ENCODE measurements around the gene ART1.

ART1 gene

GRCh38 chr11:3617990-3618389 is 26.9 kb upstream of the ART1 start:
- Mint-ChIP-seq H3K4me3 (no peak overlapping the region), H3K36me3 (no peaks in the 10 kb centered on the region), H3K27ac (no peak overlapping the region), H3K4me1 (peaks cover 18% of the 10 kb centered on the region), H3K9me3 (no peaks in the 10 kb centered on the region), H3K27me3 (peaks cover 13% of the 10 kb centered on the region)
- DNase-seq: no peak
- CTCF ChIA-PET: interaction anchor here (1.5 kb wide), 2 partner anchors 8 to 10 kb away, joined by 3 to 6 read pairs; no protein-coding TSS in a partner anchor

DNA sequence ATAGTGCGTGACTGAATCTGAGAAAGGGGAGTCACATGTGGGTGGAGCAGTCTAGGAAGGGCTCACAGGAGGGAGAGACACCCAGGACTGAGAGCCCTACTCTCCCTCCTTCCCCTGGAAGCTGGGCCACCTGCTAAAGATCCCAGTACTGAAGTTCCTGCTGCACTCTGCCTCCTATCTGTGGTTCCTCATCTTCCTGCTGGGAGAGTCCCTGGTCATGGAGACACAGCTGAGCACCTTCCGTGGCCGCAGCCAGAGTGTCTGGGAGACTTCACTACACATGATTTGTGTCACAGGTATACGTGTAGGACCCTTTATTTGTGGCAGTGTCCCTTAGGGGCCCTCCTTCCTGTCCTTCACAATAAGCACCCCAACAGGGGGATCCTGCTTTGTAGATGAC is 22.4 kb upstream of the ART1 start:
- H3K4me3 Mint-ChIP-seq: no peak overlapping the region
- H3K36me3 Mint-ChIP-seq: no peaks in the 10 kb centered on the region
- no peak for DNase-seq
- CTCF ChIA-PET: interaction anchor here (1.8 kb wide), 1 partner anchor 9 kb away, joined by 5 read pairs; no protein-coding TSS in a partner anchor
- no peaks in the 10 kb centered on the region for H3K4me1 Mint-ChIP-seq
- peaks cover 11% of the 10 kb centered on the region for H3K27me3 Mint-ChIP-seq
- H3K9me3 Mint-ChIP-seq: no peaks in the 10 kb centered on the region
- H3K27ac Mint-ChIP-seq: no peak overlapping the region

DNA sequence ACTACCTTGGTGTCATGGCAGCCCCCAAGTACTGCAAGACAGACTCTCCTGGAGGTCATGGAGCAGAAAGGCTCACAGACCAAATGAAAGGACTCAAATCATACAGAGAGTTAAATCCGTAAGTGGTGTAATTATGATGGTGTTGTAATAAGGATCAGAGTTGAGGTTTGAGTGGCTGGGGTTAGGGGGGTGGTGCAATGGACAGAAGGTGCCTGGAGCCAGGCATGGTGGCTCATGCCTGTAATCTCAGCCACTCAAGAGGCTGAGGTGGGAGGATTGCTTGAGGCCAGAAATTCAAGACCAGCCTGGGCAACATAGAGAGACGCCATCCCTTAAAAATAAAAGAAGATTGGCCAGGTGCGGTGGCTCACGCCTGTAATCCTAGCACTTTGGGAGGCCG is 21.8 kb upstream of the ART1 start:
- Mint-ChIP-seq H3K27me3 (peaks cover 11% of the 10 kb centered on the region), H3K9me3 (no peaks in the 10 kb centered on the region), H3K4me3 (no peak overlapping the region), H3K27ac (no peak overlapping the region), H3K36me3 (no peaks in the 10 kb centered on the region), H3K4me1 (no peaks in the 10 kb centered on the region)
- CTCF ChIA-PET: interaction anchor here (1.8 kb wide), 1 partner anchor 10 kb away, joined by 5 read pairs; no protein-coding TSS in a partner anchor
- DNase-seq: no peak

DNA sequence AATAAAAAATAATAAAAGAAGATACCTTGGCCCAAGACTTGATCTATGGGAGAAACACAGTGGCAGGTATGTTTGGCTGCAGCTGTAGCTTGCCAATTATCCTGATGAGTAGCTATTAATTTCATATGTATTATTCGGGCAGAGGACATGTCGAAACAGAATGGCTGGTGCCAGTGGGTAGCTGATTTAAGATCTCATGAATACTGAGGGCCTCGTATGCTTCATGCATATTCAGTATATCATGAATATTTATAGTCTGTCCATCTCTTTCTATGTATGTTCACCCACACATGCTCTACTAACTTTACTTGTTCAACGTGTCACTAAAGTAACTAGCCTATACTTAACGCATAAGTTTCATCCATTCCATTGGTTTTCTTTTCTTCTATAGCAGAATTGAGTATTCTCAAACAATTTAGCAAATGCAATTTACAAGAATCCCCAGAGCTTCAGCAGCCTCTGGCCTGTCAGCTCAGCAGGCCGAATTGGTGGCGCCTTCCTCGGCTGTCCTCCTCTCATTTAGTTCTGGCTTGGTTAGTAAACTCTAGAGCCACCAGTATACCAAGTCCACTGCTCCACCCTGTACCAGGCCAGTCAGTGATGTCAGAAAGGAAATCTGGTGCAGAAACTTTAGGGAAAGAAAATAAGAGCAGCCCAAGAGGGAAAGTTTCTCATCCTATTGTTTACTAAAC is 21.0 kb upstream of the ART1 start:
- Mint-ChIP-seq H3K27me3 (peaks cover 11% of the 10 kb centered on the region), H3K9me3 (no peaks in the 10 kb centered on the region), H3K27ac (no peak overlapping the region), H3K4me1 (no peaks in the 10 kb centered on the region), H3K36me3 (no peaks in the 10 kb centered on the region), H3K4me3 (no peak overlapping the region)
- CTCF ChIA-PET: interaction anchor here (1.8 kb wide), 1 partner anchor 10 kb away, joined by 5 read pairs; no protein-coding TSS in a partner anchor
- DNase-seq: no peak

DNA sequence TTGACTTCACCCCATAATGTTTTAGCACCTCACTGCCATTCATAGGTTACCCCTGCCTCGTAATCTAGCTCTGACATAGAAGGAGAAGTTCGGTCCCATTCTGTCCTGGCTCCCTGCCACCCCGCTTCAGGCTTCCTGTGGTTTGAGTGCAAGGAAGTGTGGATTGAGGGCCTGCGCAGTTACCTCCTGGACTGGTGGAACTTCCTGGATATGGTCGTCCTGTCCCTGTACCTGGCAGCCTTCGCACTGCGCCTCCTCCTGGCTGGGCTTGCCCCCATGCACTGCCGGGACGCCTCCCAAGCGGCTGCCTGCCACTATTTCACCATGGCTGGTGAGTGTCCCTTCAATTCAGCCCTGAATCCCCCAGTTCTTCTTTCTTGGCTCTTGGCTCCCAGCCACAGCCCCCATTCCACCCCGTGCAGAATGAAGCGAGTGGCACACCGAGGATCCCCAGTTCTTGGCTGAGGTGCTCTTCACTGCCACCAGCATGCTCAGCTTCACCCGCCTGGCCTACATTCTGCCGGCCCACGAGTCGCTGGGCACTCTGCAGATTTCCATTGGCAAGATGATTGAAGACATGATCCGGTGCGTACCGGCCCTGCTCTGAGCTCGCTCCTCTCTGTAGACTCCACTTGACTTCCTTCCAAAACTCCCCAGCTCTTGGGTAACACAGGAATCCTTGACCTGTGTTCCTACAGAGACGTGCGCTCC is 18.5 kb upstream of the ART1 start:
- peak; percentile 27 for DNase-seq
- CTCF ChIA-PET: interaction anchor here (1.1 to 1.3 kb wide), 2 partner anchors 12 to 13 kb away, joined by 3 to 4 read pairs; no protein-coding TSS in a partner anchor
- H3K4me1 Mint-ChIP-seq: no peaks in the 10 kb centered on the region
- no peaks in the 10 kb centered on the region for H3K9me3 Mint-ChIP-seq
- H3K4me3 Mint-ChIP-seq: no peak overlapping the region
- H3K27me3 Mint-ChIP-seq: peaks cover 7% of the 10 kb centered on the region
- H3K36me3 Mint-ChIP-seq: no peaks in the 10 kb centered on the region
- no peak overlapping the region for H3K27ac Mint-ChIP-seq

DNA sequence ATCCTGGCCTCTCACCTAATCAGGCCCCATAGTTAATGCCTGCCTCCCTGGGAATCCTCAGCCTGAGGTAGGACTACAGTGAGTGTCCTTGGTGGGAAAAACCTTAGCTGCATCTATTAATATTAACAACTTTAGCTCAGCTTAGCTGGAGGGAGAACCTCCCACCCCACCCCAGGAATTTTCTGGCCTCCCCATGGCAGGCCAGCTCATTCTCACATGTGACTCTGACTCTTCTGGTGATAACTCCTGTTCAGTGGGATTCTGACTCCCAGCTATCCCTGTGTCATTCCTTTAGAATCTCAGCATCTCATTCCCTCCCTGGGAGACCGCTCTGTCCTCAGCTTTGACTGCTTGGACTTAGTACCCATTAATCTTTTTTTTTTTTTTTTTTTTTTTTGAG is 17.6 kb upstream of the ART1 start:
- Mint-ChIP-seq H3K27ac (no peak overlapping the region), H3K36me3 (no peaks in the 10 kb centered on the region)
- CTCF ChIA-PET: interaction anchor here (1.1 to 1.5 kb wide), 2 partner anchors 12 to 150 kb away, joined by 3 to 4 read pairs; no protein-coding TSS in a partner anchor

GRCh38 chr11:3631331-3631730 is 13.6 kb upstream of the ART1 start:
- no peak overlapping the region for H3K27ac Mint-ChIP-seq
- no peak overlapping the region for H3K4me3 Mint-ChIP-seq
- CTCF ChIA-PET: no interaction called here
- peaks cover 5% of the 10 kb centered on the region for H3K27me3 Mint-ChIP-seq
- H3K36me3 Mint-ChIP-seq: no peaks in the 10 kb centered on the region
- no peaks in the 10 kb centered on the region for H3K9me3 Mint-ChIP-seq
- DNase-seq: no peak
- H3K4me1 Mint-ChIP-seq: no peaks in the 10 kb centered on the region

More for the DNA sequence above, 17.6 kb upstream of the ART1 start:
- H3K9me3 Mint-ChIP-seq: no peaks in the 10 kb centered on the region
- no peak for DNase-seq
- peaks cover 7% of the 10 kb centered on the region for H3K27me3 Mint-ChIP-seq
- no peaks in the 10 kb centered on the region for H3K4me1 Mint-ChIP-seq
- H3K4me3 Mint-ChIP-seq: no peak overlapping the region

- Mint-ChIP-seq H3K9me3 (no peaks in the 10 kb centered on the region), H3K4me3 (no peak overlapping the region), H3K4me1 (no peaks in the 10 kb centered on the region), H3K36me3 (no peaks in the 10 kb centered on the region), H3K27ac (no peak overlapping the region), H3K27me3 (peaks cover 7% of the 10 kb centered on the region)
- CTCF ChIA-PET: no interaction called here
- DNase-seq: no peak
Observed at GRCh38 chr11:3632070-3632660, 12.8 kb upstream of the ART1 start.

- H3K36me3 Mint-ChIP-seq: no peaks in the 10 kb centered on the region
- no peak overlapping the region for H3K4me3 Mint-ChIP-seq
- no peak overlapping the region for H3K27ac Mint-ChIP-seq
- CTCF ChIA-PET: no interaction called here
- no peaks in the 10 kb centered on the region for H3K4me1 Mint-ChIP-seq
- H3K27me3 Mint-ChIP-seq: peaks cover 22% of the 10 kb centered on the region
- no peak for DNase-seq
- no peaks in the 10 kb centered on the region for H3K9me3 Mint-ChIP-seq
Observed at GRCh38 chr11:3635641-3636375, 9.1 kb upstream of the ART1 start.

GRCh38 chr11:3637201-3637600 is 7.7 kb upstream of the ART1 start:
- Mint-ChIP-seq H3K9me3 (no peaks in the 10 kb centered on the region), H3K27me3 (peaks cover 36% of the 10 kb centered on the region), H3K4me1 (peaks cover 5% of the 10 kb centered on the region), H3K27ac (no peak overlapping the region), H3K36me3 (no peaks in the 10 kb centered on the region), H3K4me3 (no peak overlapping the region)
- no peak for DNase-seq
- CTCF ChIA-PET: no interaction called here

DNA sequence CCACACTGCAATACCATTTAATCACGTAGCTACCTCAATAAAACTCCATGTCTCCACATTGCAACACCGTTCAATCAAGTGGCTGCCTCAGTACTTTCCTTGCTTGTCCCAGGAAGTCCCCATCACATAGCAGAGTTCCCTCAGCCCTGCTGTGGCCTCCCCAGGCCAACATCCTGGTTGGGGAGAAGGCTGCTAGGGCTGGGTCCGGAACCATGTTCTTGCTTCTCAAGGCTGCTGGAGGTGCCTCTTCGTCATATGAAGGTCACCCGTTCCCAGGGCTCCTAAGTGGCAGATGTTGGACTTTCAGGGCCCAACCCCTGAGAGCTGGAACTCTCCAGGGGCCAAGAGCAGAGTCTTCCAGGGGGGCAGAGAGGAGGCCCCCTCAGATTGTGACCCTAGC is 6.4 kb upstream of the ART1 start:
- H3K27me3 Mint-ChIP-seq: peaks cover 49% of the 10 kb centered on the region
- CTCF ChIA-PET: interaction anchor here (1.5 kb wide), 1 partner anchor 11 kb away, joined by 4 read pairs; no protein-coding TSS in a partner anchor
- peaks cover 10% of the 10 kb centered on the region for H3K4me1 Mint-ChIP-seq
- H3K27ac Mint-ChIP-seq: no peak overlapping the region
- no peaks in the 10 kb centered on the region for H3K36me3 Mint-ChIP-seq
- H3K9me3 Mint-ChIP-seq: no peaks in the 10 kb centered on the region
- DNase-seq: no peak
- no peak overlapping the region for H3K4me3 Mint-ChIP-seq

DNA sequence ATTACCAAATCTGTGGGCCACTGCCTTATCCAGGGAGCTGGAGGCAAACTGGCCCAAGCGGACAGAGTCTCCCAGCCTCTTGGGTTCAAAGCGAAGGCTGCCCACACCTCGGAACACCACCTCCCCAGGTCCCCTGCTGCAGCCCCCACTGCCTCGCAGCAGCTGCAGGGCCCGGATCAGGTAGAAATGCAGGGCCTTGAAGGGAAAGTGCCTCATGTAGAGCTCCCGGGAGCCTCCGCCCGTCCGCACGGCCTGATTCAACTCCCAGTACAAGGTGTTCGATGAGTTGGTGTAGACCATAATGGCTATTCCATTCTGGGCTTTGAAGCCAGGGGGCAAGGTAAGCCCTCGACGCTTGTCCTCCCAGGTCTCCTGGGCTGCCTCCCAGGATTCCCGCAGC is 5.1 kb upstream of the ART1 start:
- no peak overlapping the region for H3K4me3 Mint-ChIP-seq
- no peaks in the 10 kb centered on the region for H3K9me3 Mint-ChIP-seq
- H3K36me3 Mint-ChIP-seq: no peaks in the 10 kb centered on the region
- CTCF ChIA-PET: interaction anchor here (1.5 kb wide), 1 partner anchor 13 kb away, joined by 4 read pairs; no protein-coding TSS in a partner anchor
- DNase-seq: no peak
- peaks cover 10% of the 10 kb centered on the region for H3K4me1 Mint-ChIP-seq
- peaks cover 63% of the 10 kb centered on the region for H3K27me3 Mint-ChIP-seq
- no peak overlapping the region for H3K27ac Mint-ChIP-seq

DNA sequence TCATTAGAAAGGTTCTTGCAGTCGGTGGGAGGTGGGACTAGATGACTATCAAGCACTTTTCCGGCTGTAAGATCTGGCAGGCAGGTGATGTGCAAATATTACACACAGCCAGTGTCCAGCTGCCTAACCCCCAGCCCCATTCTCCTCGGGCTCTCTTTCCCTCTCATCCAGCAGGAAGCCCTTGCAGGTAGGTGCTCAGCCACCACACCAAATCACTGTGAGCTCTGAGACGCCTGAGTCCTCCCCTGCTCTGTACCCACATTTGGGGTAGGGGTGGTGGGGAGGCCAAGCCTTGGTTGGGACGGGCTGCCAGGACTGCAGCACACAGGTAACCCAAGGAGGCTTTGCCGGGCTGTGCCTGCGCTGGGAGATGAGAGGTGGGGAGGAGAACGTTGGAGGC is 3.7 kb upstream of the ART1 start:
- peaks cover 10% of the 10 kb centered on the region for H3K4me1 Mint-ChIP-seq
- H3K36me3 Mint-ChIP-seq: no peaks in the 10 kb centered on the region
- H3K9me3 Mint-ChIP-seq: no peaks in the 10 kb centered on the region
- CTCF ChIA-PET: no interaction called here
- H3K27me3 Mint-ChIP-seq: peaks cover 76% of the 10 kb centered on the region
- DNase-seq: no peak
- H3K4me3 Mint-ChIP-seq: peak overlapping the region; percentile 21
- no peak overlapping the region for H3K27ac Mint-ChIP-seq

- H3K4me3 Mint-ChIP-seq: peak within 1 kb of the TSS; percentile 72
- peaks cover 79% of the 10 kb centered on the region for H3K27me3 Mint-ChIP-seq
- H3K36me3 Mint-ChIP-seq: no peaks in the 10 kb centered on the region
- peaks cover 10% of the 10 kb centered on the region for H3K4me1 Mint-ChIP-seq
- CTCF ChIA-PET: no interaction called here
- no peaks in the 10 kb centered on the region for H3K9me3 Mint-ChIP-seq
- no peak within 1 kb of the TSS for H3K27ac Mint-ChIP-seq
- DNase-seq: no peak
Observed at GRCh38 chr11:3641701-3642070, 3.2 kb upstream of the ART1 start, which contains the start of gene ART5. Gene ART5, minus strand, starts transcription at chr11:3641992. Its CDS starts 130 bp downstream, at chr11:3641862.
